GM19438 (cell line): ENCODE measurements around the gene CENPM.

ENCODE experiments used
- ATAC-seq: cut with Tn5 transposase; IDR thresholded peaks from one replicate; pipeline ENCODE4 v1.9.1; 2021; ENCODE audit warnings: low read depth; ENCODE audit not compliant: unreplicated experiment

CENPM gene

GRCh38 chr22:41933411-41934177 is 13.4 kb downstream of the CENPM start:
- ATAC-seq: no peak

GRCh38 chr22:41932353-41932752 is 14.6 kb downstream of the CENPM start:
- ATAC-seq: no peak

- no peak for ATAC-seq
Measured at GRCh38 chr22:41931701-41932269, 15.2 kb downstream of the CENPM start.

- no peak for ATAC-seq
Measured at GRCh38 chr22:41929418-41929810, 17.5 kb downstream of the CENPM start.

- ATAC-seq: no peak
Measured at GRCh38 chr22:41928593-41929417, 18.1 kb downstream of the CENPM start.

- no peak for ATAC-seq
Measured at GRCh38 chr22:41927813-41928212, 19.1 kb downstream of the CENPM start.

GRCh38 chr22:41925783-41926460 is 21.0 kb downstream of the CENPM start:
- ATAC-seq: no peak

GRCh38 chr22:41923595-41924276 is 23.2 kb downstream of the CENPM start:
- no peak for ATAC-seq

GRCh38 chr22:41922940-41923594 is 23.9 kb downstream of the CENPM start:
- ATAC-seq: no peak

GRCh38 chr22:41922328-41922727 is 24.6 kb downstream of the CENPM start:
- ATAC-seq: no peak

GRCh38 chr22:41920271-41920976 is 26.5 kb downstream of the CENPM start:
- peak; percentile 19 for ATAC-seq

- no peak for ATAC-seq
Measured at GRCh38 chr22:41919357-41920224, 27.4 kb downstream of the CENPM start.

GRCh38 chr22:41917903-41918791 is 28.8 kb downstream of the CENPM start:
- ATAC-seq: no peak

GRCh38 chr22:41917375-41917902 is 29.5 kb downstream of the CENPM start:
- no peak for ATAC-seq

GRCh38 chr22:41916745-41917358 is 30.1 kb downstream of the CENPM start:
- no peak for ATAC-seq

- no peak for ATAC-seq
Measured at GRCh38 chr22:41915786-41916493, 31.0 kb downstream of the CENPM start.
